Epithelial cell of esophagus (primary cell): ENCODE data around the gene TPD52L1.

Experiments used
- DNase-seq: peaks from one replicate; pipeline ENCODE4 v3.0.0; 2010; ENCODE audit warnings: low read depth
- H3K4me3 ChIP-seq: 2 replicates; pipeline ENCODE4 v1.5.1; 2011; ENCODE audit warnings: mild to moderate bottlenecking, low read length, control low read depth
- CTCF ChIP-seq: IDR thresholded peaks from 2 replicates; pipeline ENCODE4 v1.5.1; 2011; ENCODE audit warnings: low read depth, mild to moderate bottlenecking, low read length, control low read depth, inconsistent platforms; ENCODE audit not compliant: insufficient read depth; ENCODE audit errors: missing control alignments

TPD52L1 gene

GRCh38 chr6:125153391-125154117, at the start of gene TPD52L1:
Gene TPD52L1, plus strand, starts transcription at chr6:125153773. Its CDS starts 179 bp downstream, at chr6:125153952.
- TF ChIP-seq CTCF = peak; percentile 90
- peak within 1 kb of the TSS; percentile 89 for H3K4me3 ChIP-seq

GRCh38 chr6:125104425-125104824, 49.1 kb upstream of the TPD52L1 start:
- DNase-seq = peak; percentile 73
- no peak for TF ChIP-seq CTCF
- no peak overlapping the region for H3K4me3 ChIP-seq

More at GRCh38 chr6:125153391-125154117, at the start of gene TPD52L1:
- peak; percentile 86 for DNase-seq

- TF ChIP-seq CTCF = no peak
- no peak overlapping the region for H3K4me3 ChIP-seq
- DNase-seq = no peak
These were observed 46.5 kb upstream of the TPD52L1 start for GRCh38 chr6:125107048-125107447.

- no peak overlapping the region for H3K4me3 ChIP-seq
- TF ChIP-seq CTCF = no peak
- DNase-seq = peak; percentile 57
These were observed 45.7 kb upstream of the TPD52L1 start for GRCh38 chr6:125107896-125108295.

GRCh38 chr6:125110056-125110455, 43.5 kb upstream of the TPD52L1 start:
- no peak for TF ChIP-seq CTCF
- DNase-seq = no peak
- H3K4me3 ChIP-seq = no peak overlapping the region

- peak; percentile 14 for DNase-seq
- no peak for TF ChIP-seq CTCF
- no peak overlapping the region for H3K4me3 ChIP-seq
These were observed 42.2 kb upstream of the TPD52L1 start for GRCh38 chr6:125111219-125111983.

- no peak overlapping the region for H3K4me3 ChIP-seq
- TF ChIP-seq CTCF = no peak
- DNase-seq = no peak
These were observed 40.6 kb upstream of the TPD52L1 start for GRCh38 chr6:125112934-125113333.
